GM18517 (cell line): ENCODE data around the gene SLC10A3.

Experiments used
- ATAC-seq: cut with Tn5 transposase; IDR thresholded peaks from one replicate; pipeline ENCODE4 v1.9.1; 2021; ENCODE audit warnings: mild to moderate bottlenecking, moderate library complexity; ENCODE audit not compliant: unreplicated experiment

Gene SLC10A3

GRCh38 chrX:154490414-154491083 is at the start of gene SLC10A3:
Gene SLC10A3 (minus strand): TSS chrX:154490629. CDS start chrX:154488940, 1,689 bp downstream.
- peak; percentile 79 for ATAC-seq

- ATAC-seq = no peak
Measured at GRCh38 chrX:154539077-154539476, 48.6 kb upstream of the SLC10A3 start.

GRCh38 chrX:154535892-154536291 is 45.5 kb upstream of the SLC10A3 start:
- ATAC-seq = no peak

GRCh38 chrX:154534526-154535322 is 44.3 kb upstream of the SLC10A3 start:
- peak; percentile 89 for ATAC-seq

GRCh38 chrX:154532690-154533089 is 42.3 kb upstream of the SLC10A3 start:
- no peak for ATAC-seq

GRCh38 chrX:154531626-154532025 is 41.2 kb upstream of the SLC10A3 start:
- no peak for ATAC-seq

GRCh38 chrX:154530286-154530685 is 39.9 kb upstream of the SLC10A3 start:
- no peak for ATAC-seq

- ATAC-seq = no peak
Measured at GRCh38 chrX:154529206-154529612, 38.8 kb upstream of the SLC10A3 start.

- peak; percentile 60 for ATAC-seq
Measured at GRCh38 chrX:154526901-154527675, 36.7 kb upstream of the SLC10A3 start.

- ATAC-seq = no peak
Measured at GRCh38 chrX:154525606-154526490, 35.4 kb upstream of the SLC10A3 start.

- ATAC-seq = no peak
Measured at GRCh38 chrX:154519389-154519788, 29.0 kb upstream of the SLC10A3 start.

- ATAC-seq = no peak
Measured at GRCh38 chrX:154517101-154517781, 26.8 kb upstream of the SLC10A3 start.

GRCh38 chrX:154516656-154517100 is 26.2 kb upstream of the SLC10A3 start:
- peak; percentile 4 for ATAC-seq

- ATAC-seq = peak; percentile 69
Measured at GRCh38 chrX:154515966-154516655, 25.7 kb upstream of the SLC10A3 start, which contains the start of gene FAM3A. Gene FAM3A (minus strand): TSS chrX:154516232. CDS start chrX:154515772, 460 bp downstream.

- ATAC-seq = no peak
Measured at GRCh38 chrX:154515090-154515965, 24.9 kb upstream of the SLC10A3 start.

GRCh38 chrX:154513716-154514115 is 23.3 kb upstream of the SLC10A3 start:
- no peak for ATAC-seq

- ATAC-seq = no peak
Measured at GRCh38 chrX:154512879-154513553, 22.6 kb upstream of the SLC10A3 start.

GRCh38 chrX:154511761-154512160 is 21.3 kb upstream of the SLC10A3 start:
- ATAC-seq = no peak
